AG09309 (cell line): Measurements from ENCODE around the gene SOX5.

Experiments used
- DNase-seq: peaks from one replicate; pipeline ENCODE4 v3.0.0-alpha.2; 2010; ENCODE audit warnings: low read depth
- H3K4me3 ChIP-seq: 2 replicates; pipeline ENCODE4 v1.5.1; 2011; ENCODE audit warnings: mild to moderate bottlenecking, low read depth, low read length, moderate library complexity; ENCODE audit not compliant: control insufficient read depth
- CTCF ChIP-seq: IDR thresholded peaks from 2 replicates; pipeline ENCODE4 v1.5.1; 2011; ENCODE audit warnings: mild to moderate bottlenecking, low read depth, low read length, inconsistent platforms; ENCODE audit not compliant: insufficient read depth, control insufficient read depth; ENCODE audit errors: missing control alignments

SOX5 gene

GRCh38 chr12:23540572-23540971 lies 408.9 kb downstream of the SOX5 start:
- DNase-seq, result no peak
- TF ChIP-seq CTCF, result no peak
- H3K4me3 ChIP-seq, result no peak overlapping the region

DNA sequence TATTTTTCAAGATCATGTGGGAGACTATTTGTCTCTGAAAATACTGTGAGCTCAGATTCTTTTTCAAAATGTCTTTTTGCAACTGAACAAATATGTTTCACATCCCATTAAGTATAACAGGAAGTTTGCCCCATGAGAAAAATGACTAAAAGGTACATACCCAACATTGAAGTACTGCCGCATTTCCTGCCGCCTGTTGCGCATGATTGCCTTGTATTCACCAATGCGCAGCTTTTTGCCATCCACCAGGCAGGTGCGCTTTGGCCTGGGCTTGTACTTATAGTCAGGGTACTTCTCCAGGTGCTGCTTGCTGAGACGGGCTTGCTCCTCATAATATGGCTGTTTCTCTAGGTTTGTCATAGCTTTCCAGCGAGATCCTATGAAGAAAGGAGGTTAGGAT lies 413.2 kb downstream of the SOX5 start:
- DNase-seq, result no peak
- TF ChIP-seq CTCF, result no peak

GRCh38 chr12:23535441-23535840 lies 414.0 kb downstream of the SOX5 start:
- no peak for TF ChIP-seq CTCF
- H3K4me3 ChIP-seq, result no peak overlapping the region

More for the DNA sequence above, 413.2 kb downstream of the SOX5 start:
- no peak overlapping the region for H3K4me3 ChIP-seq

DNA sequence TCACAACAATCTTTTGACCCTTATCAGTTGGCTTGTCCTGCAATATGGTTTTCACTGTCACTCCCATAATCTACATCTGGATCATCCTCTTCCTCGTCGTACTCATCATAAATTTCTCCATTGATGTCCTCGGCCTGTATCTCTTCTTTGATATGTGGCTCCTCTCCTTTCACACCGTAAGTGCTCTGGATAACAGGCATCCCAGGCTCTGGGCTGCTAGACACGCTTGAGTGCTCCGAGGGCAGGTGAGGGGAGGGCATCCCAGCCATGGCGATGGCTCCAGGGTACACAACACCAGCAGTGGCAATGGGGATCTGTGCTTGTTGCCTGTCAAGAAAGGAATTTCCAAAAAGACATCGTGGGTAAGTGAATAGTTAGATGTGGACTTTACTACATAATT lies 415.3 kb downstream of the SOX5 start:
- no peak for DNase-seq
- H3K4me3 ChIP-seq, result no peak overlapping the region
- no peak for TF ChIP-seq CTCF

More at GRCh38 chr12:23535441-23535840, 414.0 kb downstream of the SOX5 start:
- no peak for DNase-seq

DNA sequence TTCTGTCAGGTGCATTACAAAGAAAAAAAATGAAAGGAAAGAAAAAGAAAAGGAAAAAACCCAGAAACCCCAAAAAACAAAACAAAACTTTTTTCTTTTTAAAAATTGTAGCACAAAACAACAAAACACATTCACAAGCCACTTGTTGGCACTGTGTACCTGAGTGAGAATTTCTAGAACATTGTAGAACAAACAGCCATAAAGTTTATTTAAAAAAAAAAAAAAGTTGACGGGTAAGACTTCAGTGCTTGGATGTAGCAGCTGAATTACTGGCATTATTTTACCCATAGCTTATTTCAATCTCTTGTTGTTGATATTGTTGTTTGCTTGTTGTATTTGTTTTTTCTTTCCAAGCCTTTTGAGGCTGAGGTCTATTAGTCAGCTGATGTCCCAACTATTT lies 415.8 kb downstream of the SOX5 start:
- H3K4me3 ChIP-seq, result no peak overlapping the region
- no peak for TF ChIP-seq CTCF

DNA sequence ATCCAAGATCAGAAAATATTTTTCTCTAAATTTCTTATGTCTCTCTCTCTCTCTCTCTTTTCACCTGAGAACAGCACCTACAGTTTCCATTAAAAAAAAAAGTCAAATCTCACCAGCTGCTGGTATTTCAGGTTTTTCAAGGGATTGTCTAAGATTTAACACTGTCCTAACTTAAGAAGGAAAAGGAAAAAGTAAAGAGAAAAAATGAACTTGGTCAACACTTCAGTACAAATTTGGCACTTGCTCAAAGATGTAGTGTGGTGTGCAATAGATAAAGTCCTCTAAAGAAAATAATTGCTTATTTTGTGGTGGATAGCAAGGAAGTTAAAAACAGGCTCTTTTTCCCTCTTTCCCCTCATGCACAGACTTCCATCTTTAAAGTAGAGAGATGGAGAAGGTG lies 416.2 kb downstream of the SOX5 start:
- TF ChIP-seq CTCF, result no peak
- no peak overlapping the region for H3K4me3 ChIP-seq
- no peak for DNase-seq

More for the DNA sequence above, 415.8 kb downstream of the SOX5 start:
- DNase-seq, result no peak

- no peak for DNase-seq
Measured at GRCh38 chr12:23528316-23528715, 421.2 kb downstream of the SOX5 start.

More at GRCh38 chr12:23528316-23528715, 421.2 kb downstream of the SOX5 start:
- H3K4me3 ChIP-seq, result no peak overlapping the region
- no peak for TF ChIP-seq CTCF
